Spleen (tissue), 11 donors: ENCODE data around the gene GPR183. TPM values are rescaled to one million over a fixed set of nuclear protein-coding genes. Genes with fewer than 3 reads are reported as not detected.
A peak's percentile ranks its signal among the peaks of the same experiment; 100 is the strongest.

Experiments used
- DNase-seq: peaks from one replicate; pipeline ENCODE4 v3.0.0-alpha.2; 2020
- H3K27ac ChIP-seq, 8 donors: fragments of 200-600 bp; sonication (generic) in 7 of 8; 1 replicate in 4 of 8; 2 replicates in 4 of 8; pipeline versions ENCODE4 v1.5.0 to v1.8.0; 2016 to 2021; ENCODE audit warnings: inconsistent platforms in 4 of 8, mild to moderate bottlenecking in 4 of 8, moderate library complexity in 1 of 8
- H3K27me3 ChIP-seq, 7 donors: fragments of 200-600 bp; sonication (generic) in 6 of 7; replicated peaks in 1 of 7; 1 replicate in 4 of 7; 2 replicates in 3 of 7; pipeline versions ENCODE4 v1.5.0 to v1.8.0; 2016 to 2021; ENCODE audit warnings: inconsistent platforms in 3 of 7, mild to moderate bottlenecking in 1 of 7
- H3K36me3 ChIP-seq, 6 donors: fragments of 200-600 bp; sonication (generic) in 5 of 6; 1 replicate in 4 of 6; 2 replicates in 2 of 6; pipeline versions ENCODE4 v1.5.0 to v1.8.0; 2016 to 2021; ENCODE audit warnings: inconsistent platforms in 2 of 6
- H3K4me1 ChIP-seq, 6 donors: fragments of 200-600 bp; sonication (generic) in 5 of 6; 1 replicate in 3 of 6; 2 replicates in 3 of 6; pipeline versions ENCODE4 v1.5.0 to v1.8.0; 2016 to 2021; ENCODE audit warnings: inconsistent platforms in 3 of 6
- H3K4me3 ChIP-seq, 8 donors: fragments of 200-600 bp; sonication (generic) in 7 of 8; 1 replicate in 4 of 8; 2 replicates in 4 of 8; pipeline versions ENCODE4 v1.5.0 to v1.8.0; 2016 to 2021; ENCODE audit warnings: inconsistent platforms in 4 of 8, mild to moderate bottlenecking in 4 of 8, moderate library complexity in 2 of 8
- H3K9me3 ChIP-seq, 8 donors: fragments of 200-600 bp; sonication (generic) in 7 of 8; 1 replicate in 4 of 8; 2 replicates in 4 of 8; pipeline versions ENCODE4 v1.5.0 to v1.8.0; 2016 to 2021; ENCODE audit warnings: inconsistent platforms in 4 of 8
- POLR2A ChIP-seq, 3 donors: fragments of 450-650 bp; IDR thresholded peaks; one replicate each; pipeline ENCODE4 v1.5.1; 2017; ENCODE audit warnings: antibody characterized with exemption in 3 of 3, mild to moderate bottlenecking in 1 of 3
- POLR2AphosphoS5 ChIP-seq, 3 donors: sonication (generic); formaldehyde crosslinking; IDR thresholded peaks; one replicate each; pipeline ENCODE4 v1.5.1; 2017; ENCODE audit warnings: antibody characterized with exemption in 3 of 3
- WGBS, 5 donors: extraction: QIAGEN DNeasy Blood & Tissue Kit in 3 of 5; methylation state at CpG; one replicate each; pipeline versions ENCODE4 v1.1.5 to v1.1.7; 2013 to 2018; 5-methylcytosine and 5-hydroxymethylcytosine counted together
- intact Hi-C: fragments of 100-400 bp; cut with DNase I; formaldehyde crosslinking; loops from one replicate; pipeline ENCODE4 v1.15.0; 2023; ENCODE audit warnings: low total_unique reads
- polyA plus RNA-seq, 3 donors: library from polyadenylated mRNA; stranded (reverse); fragments of 200-250 nt; gene quantifications; one replicate each; pipeline ENCODE4 v1.2.1, GENCODE V29; 2013
- total RNA-seq, 7 donors: library from RNA; depleted of rRNA in 3 of 7; stranded (reverse); fragments of >200 nt in 3 of 7; fragmentation: NEBNext Ultra II Directional in 4 of 7; extraction: Animal tissue kit (Norgen Biotek cat#: 25700) in 4 of 7; gene quantifications; one replicate each; pipeline versions ENCODE4 v1.1.0 to v1.2.1, GENCODE V29; 2016 to 2021
- TF ChIP-seq, protein P1 (sequence below), 11 experiments: fragments of 200-600 bp in 7 of 11; fragments of 450-650 bp in 4 of 11; sonication (generic) in 4 of 11; IDR thresholded peaks in 8 of 11; conservative IDR thresholded peaks in 3 of 11; 1 replicate in 7 of 11; 2 replicates in 4 of 11; pipeline versions ENCODE4 v1.4.0 to v1.8.0; 2016 to 2021; ENCODE audit warnings: antibody characterized with exemption in 11 of 11, inconsistent platforms in 4 of 11, mild to moderate bottlenecking in 1 of 11
- donor health status: healthy with polysubstance abuse.
- donor health status: DM: no; HTN: no; CAD: no; lungs with moderate emphysema.
- donor health status: DM: no; HTN: no; CAD: no.
- donor health status: Bipolar disorder and iron deficiency.
- donor health status: healthy.
- donor health status: DM: no; HTN: no; CAD: no.
- donor health status: DM: yes; HTN: yes; CAD: no.

The GPR183 gene
- total and polyA plus RNA-seq, 10 donors, result 29.1 to 83.6 (median 56.6) TPM

DNA sequence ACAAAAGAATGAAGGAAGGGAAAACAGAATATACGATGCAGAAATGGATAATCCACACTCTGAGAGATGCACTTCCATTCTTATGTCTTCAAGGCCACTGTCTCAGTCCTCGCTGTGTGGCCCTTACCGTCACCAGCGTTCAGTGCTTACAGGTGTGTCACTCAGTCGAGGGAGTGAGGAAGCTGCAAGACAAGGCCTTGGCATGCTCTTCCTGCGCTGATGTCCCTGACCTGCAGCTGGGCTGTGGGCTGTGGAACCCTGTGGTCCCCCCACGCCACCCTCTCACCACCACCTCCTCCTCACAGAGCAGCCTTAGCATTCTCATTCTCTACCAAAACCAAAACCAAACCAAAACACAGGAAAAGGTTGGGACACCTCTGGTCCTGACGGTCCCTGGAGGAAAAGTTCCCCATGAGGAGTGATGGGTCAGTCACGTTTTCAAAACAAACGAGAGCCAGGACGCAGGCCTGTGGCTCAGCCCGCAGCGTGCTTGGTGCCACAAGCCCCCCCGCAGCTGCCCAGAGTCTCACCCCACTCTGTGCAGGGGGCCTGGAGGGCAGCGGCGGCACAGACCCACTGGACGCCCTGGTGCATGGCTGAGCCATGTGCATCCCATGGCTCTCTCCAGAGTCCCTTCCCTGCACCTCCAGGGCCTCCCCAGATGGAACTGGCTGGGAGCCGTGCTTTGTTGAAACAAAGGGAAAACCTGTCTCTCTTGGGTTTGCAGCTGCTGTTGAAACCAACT is 48.2 kb upstream of the GPR183 start:
- peaks cover 55 to 100% (median 92%) of the 10 kb centered on the region in 6 donors for H3K4me1 ChIP-seq
- peaks cover 0 to 73% (median 2%) of the 10 kb centered on the region in 6 donors for H3K36me3 ChIP-seq
- intact Hi-C loops, result no loop called here
- no peaks in the 10 kb centered on the region for H3K9me3 ChIP-seq
- TF ChIP-seq POLR2AphosphoS5 (IDR thresholded peaks at IDR 0.05), result peak in 1 of 3 donors; percentile 54
- TF ChIP-seq, protein P1, sequence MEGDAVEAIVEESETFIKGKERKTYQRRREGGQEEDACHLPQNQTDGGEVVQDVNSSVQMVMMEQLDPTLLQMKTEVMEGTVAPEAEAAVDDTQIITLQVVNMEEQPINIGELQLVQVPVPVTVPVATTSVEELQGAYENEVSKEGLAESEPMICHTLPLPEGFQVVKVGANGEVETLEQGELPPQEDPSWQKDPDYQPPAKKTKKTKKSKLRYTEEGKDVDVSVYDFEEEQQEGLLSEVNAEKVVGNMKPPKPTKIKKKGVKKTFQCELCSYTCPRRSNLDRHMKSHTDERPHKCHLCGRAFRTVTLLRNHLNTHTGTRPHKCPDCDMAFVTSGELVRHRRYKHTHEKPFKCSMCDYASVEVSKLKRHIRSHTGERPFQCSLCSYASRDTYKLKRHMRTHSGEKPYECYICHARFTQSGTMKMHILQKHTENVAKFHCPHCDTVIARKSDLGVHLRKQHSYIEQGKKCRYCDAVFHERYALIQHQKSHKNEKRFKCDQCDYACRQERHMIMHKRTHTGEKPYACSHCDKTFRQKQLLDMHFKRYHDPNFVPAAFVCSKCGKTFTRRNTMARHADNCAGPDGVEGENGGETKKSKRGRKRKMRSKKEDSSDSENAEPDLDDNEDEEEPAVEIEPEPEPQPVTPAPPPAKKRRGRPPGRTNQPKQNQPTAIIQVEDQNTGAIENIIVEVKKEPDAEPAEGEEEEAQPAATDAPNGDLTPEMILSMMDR (IDR thresholded peaks at IDR 0.05 in 8 of 11, conservative IDR thresholded peaks at IDR 0.05 in 3 of 11), result no peak
- TF ChIP-seq POLR2A (IDR thresholded peaks at IDR 0.05), result no peak
- peak overlapping the region in 1 of 8 donors; percentile 41 for H3K4me3 ChIP-seq
- 64 to 71% (median 66%) methylated on average over 13 to 18 of the region's 18 CpGs for WGBS, 5 donors
- H3K27me3 ChIP-seq, result no peaks in the 10 kb centered on the region
- no peak for DNase-seq
- H3K27ac ChIP-seq, result peak overlapping the region; percentile 86 to 92 (median 88)

GRCh38 chr13:99354371-99354951 is 47.3 kb upstream of the GPR183 start:
- Histone ChIP-seq H3K4me1 (peaks cover 51 to 94% (median 82%) of the 10 kb centered on the region in 6 donors), H3K9me3 (no peaks in the 10 kb centered on the region), H3K36me3 (peaks cover 0 to 77% (median 2%) of the 10 kb centered on the region in 6 donors), H3K27ac (peak overlapping the region; percentile 86 to 92 (median 88)), H3K27me3 (no peaks in the 10 kb centered on the region), H3K4me3 (no peak overlapping the region)
- intact Hi-C loops, result loop anchor here (5.0 kb wide), 1 partner anchor 42 kb away; no protein-coding TSS in a partner anchor
- TF ChIP-seq POLR2A (IDR thresholded peaks at IDR 0.05) (no peak), POLR2AphosphoS5 (IDR thresholded peaks at IDR 0.05) (peak in 1 of 3 donors; percentile 16)
- no peak for DNase-seq
- 32 to 56% (median 46%) methylated on average over 8 of the region's 8 CpGs for WGBS, 5 donors

GRCh38 chr13:99353836-99354235 is 46.6 kb upstream of the GPR183 start:
- no peaks in the 10 kb centered on the region for H3K9me3 ChIP-seq
- no peak overlapping the region for H3K4me3 ChIP-seq
- TF ChIP-seq POLR2A (IDR thresholded peaks at IDR 0.05) (no peak), POLR2AphosphoS5 (IDR thresholded peaks at IDR 0.05) (no peak)
- TF ChIP-seq, protein P1 (IDR thresholded peaks at IDR 0.05 in 8 of 11, conservative IDR thresholded peaks at IDR 0.05 in 3 of 11), result no peak
- peaks cover 0 to 78% (median 5%) of the 10 kb centered on the region in 6 donors for H3K36me3 ChIP-seq
- WGBS, 5 donors, result 69 to 79% (median 75%) methylated on average over 8 of the region's 8 CpGs
- H3K27ac ChIP-seq, result peak overlapping the region; percentile 86 to 92 (median 88)
- H3K4me1 ChIP-seq, result peaks cover 47 to 87% (median 76%) of the 10 kb centered on the region in 6 donors
- no peak for DNase-seq
- no peaks in the 10 kb centered on the region for H3K27me3 ChIP-seq
- intact Hi-C loops, result loop anchor here (5.0 kb wide), 1 partner anchor 42 kb away; no protein-coding TSS in a partner anchor

GRCh38 chr13:99353246-99353600 is 46.0 kb upstream of the GPR183 start:
- Histone ChIP-seq H3K9me3 (no peaks in the 10 kb centered on the region), H3K27me3 (no peaks in the 10 kb centered on the region), H3K36me3 (peaks cover 0 to 78% (median 9%) of the 10 kb centered on the region in 6 donors), H3K4me3 (no peak overlapping the region), H3K27ac (peak overlapping the region; percentile 40 to 92 (median 88)), H3K4me1 (peaks cover 47 to 86% (median 71%) of the 10 kb centered on the region in 6 donors)
- no peak for DNase-seq
- TF ChIP-seq POLR2A (IDR thresholded peaks at IDR 0.05) (no peak), POLR2AphosphoS5 (IDR thresholded peaks at IDR 0.05) (no peak)
- TF ChIP-seq, protein P1 (IDR thresholded peaks at IDR 0.05 in 8 of 11, conservative IDR thresholded peaks at IDR 0.05 in 3 of 11), result no peak
- 70 to 93% (median 92%) methylated on average over 2 of the region's 2 CpGs for WGBS, 5 donors
- intact Hi-C loops, result loop anchor here (5.0 kb wide), 1 partner anchor 41 kb away; no protein-coding TSS in a partner anchor
